B cell (primary cell): ENCODE measurements around the gene C22orf15. TPM values are rescaled to one million over a fixed set of nuclear protein-coding genes. Genes with fewer than 3 reads are reported as not detected.

Experiments used
- ATAC-seq: fragments of 200-7000 bp; cut with Tn5 transposase; one replicate; pipeline ENCODE4 v1.10.0; 2021; ENCODE audit warnings: low read depth, mild to moderate bottlenecking, moderate number of reproducible peaks, moderate library complexity
- CTCF ChIA-PET: fragments of 350-600 bp; sonication (Branson Sonifier 250); formaldehyde crosslinking; loops from one replicate; lab custom pipeline; 2021; ENCODE audit warnings: antibody characterized with exemption, inconsistent platforms; lab: Charles Lee
- POLR2A ChIA-PET: fragments of 350-600 bp; sonication (Branson Sonifier 250); formaldehyde crosslinking; loops from one replicate; lab custom pipeline; 2021; ENCODE audit warnings: antibody characterized with exemption; lab: Charles Lee
- DNase-seq: peaks from one replicate; pipeline ENCODE4 v3.0.0; 2013
- H2AFZ ChIP-seq: 2 replicates; pipeline ENCODE4 v1.6.1; 2012; ENCODE audit warnings: mild to moderate bottlenecking, low read depth, low read length; ENCODE audit not compliant: insufficient read depth, poor library complexity, severe bottlenecking
- H3K27ac ChIP-seq, 2 donors: 1 replicate in 1 of 2; 2 replicates in 1 of 2; pipeline ENCODE4 v1.5.1; 2012 to 2013; ENCODE audit warnings: low read length in 2 of 2, mild to moderate bottlenecking in 2 of 2, moderate library complexity in 1 of 2
- H3K27me3 ChIP-seq, 4 experiments: fragments of 200-600 bp in 1 of 4; sonication (generic) in 1 of 4; replicated peaks in 1 of 4; 1 replicate in 2 of 4; 2 replicates in 2 of 4; pipeline versions ENCODE4 v1.6.1 to v1.7.0; 2013 to 2016; ENCODE audit warnings: low read length in 3 of 4, mild to moderate bottlenecking in 2 of 4, mixed read lengths in 1 of 4, moderate library complexity in 1 of 4; ENCODE audit not compliant: insufficient read depth in 4 of 4, control insufficient read depth in 3 of 4; ENCODE audit errors: control extremely low read depth in 1 of 4
- H3K36me3 ChIP-seq, 2 experiments: replicated peaks in 1 of 2; 1 replicate in 1 of 2; 2 replicates in 1 of 2; pipeline versions ENCODE4 v1.6.1 to v1.7.1; 2013; ENCODE audit warnings: low read length in 1 of 2; ENCODE audit not compliant: insufficient read depth in 2 of 2, control insufficient read depth in 1 of 2; ENCODE audit errors: control extremely low read depth in 1 of 2, extremely low read depth in 1 of 2
- H3K4me1 ChIP-seq, 2 donors: fragments of 200-600 bp in 1 of 2; sonication (generic) in 1 of 2; 1 replicate in 1 of 2; 2 replicates in 1 of 2; pipeline versions ENCODE4 v1.5.1 to v1.6.1; 2013 to 2017; ENCODE audit warnings: low read length in 2 of 2; ENCODE audit not compliant: control insufficient read depth in 2 of 2, insufficient read depth in 2 of 2
- H3K4me2 ChIP-seq: replicated peaks from 2 replicates; pipeline ENCODE3; 2012; ENCODE audit warnings: mild to moderate bottlenecking, low read depth, low read length; ENCODE audit not compliant: poor library complexity, severe bottlenecking
- H3K4me3 ChIP-seq, 5 experiments: fragments of 200-600 bp in 1 of 5; sonication (generic) in 1 of 5; 1 replicate in 3 of 5; 2 replicates in 2 of 5; pipeline versions ENCODE4 v1.5.1 to v1.7.0; 2011 to 2016; ENCODE audit warnings: low read length in 4 of 5, mild to moderate bottlenecking in 4 of 5, low read depth in 2 of 5, control low read depth in 1 of 5, moderate library complexity in 1 of 5; ENCODE audit not compliant: insufficient read depth in 1 of 5; ENCODE audit errors: control extremely low read depth in 1 of 5, extremely low read depth in 1 of 5
- H3K79me2 ChIP-seq: fragments of 200-600 bp; sonication (generic); one replicate; pipeline ENCODE4 v1.6.0; 2016; ENCODE audit warnings: low read length; ENCODE audit not compliant: control insufficient read depth, insufficient read depth
- H3K9ac ChIP-seq: fragments of 200-600 bp; sonication (generic); 2 replicates; pipeline ENCODE4 v1.6.1; 2017; ENCODE audit warnings: mild to moderate bottlenecking, low read length, moderate library complexity
- H3K9me3 ChIP-seq, 3 donors: one replicate each; pipeline versions ENCODE4 v1.6.1 to v1.7.1; 2013; ENCODE audit warnings: low read length in 2 of 3; ENCODE audit not compliant: control insufficient read depth in 2 of 3, insufficient read depth in 1 of 3; ENCODE audit errors: control extremely low read depth in 1 of 3
- H4K20me1 ChIP-seq: 2 replicates; pipeline ENCODE4 v1.6.0; 2012; ENCODE audit warnings: mild to moderate bottlenecking, low read length; ENCODE audit not compliant: insufficient read depth, control insufficient read depth, poor library complexity, severe bottlenecking
- H3K27ac Mint-ChIP-seq: one replicate; pipeline ENCODE4 v1.8.0; 2021; ENCODE audit warnings: mixed read lengths
- H3K27me3 Mint-ChIP-seq: one replicate; pipeline ENCODE4 v1.8.0; 2021; ENCODE audit warnings: mixed read lengths
- H3K4me1 Mint-ChIP-seq: one replicate; pipeline ENCODE4 v1.8.0; 2021; ENCODE audit warnings: mixed read lengths
- H3K4me3 Mint-ChIP-seq: one replicate; pipeline ENCODE4 v1.8.0; 2021; ENCODE audit warnings: mixed read lengths
- H3K9me3 Mint-ChIP-seq: one replicate; pipeline ENCODE4 v1.8.0; 2022; ENCODE audit warnings: mixed read lengths; ENCODE audit not compliant: insufficient read depth
- EZH2 ChIP-seq: IDR thresholded peaks from 2 replicates; pipeline ENCODE4 v1.6.1; 2012; ENCODE audit warnings: borderline replicate concordance, low read depth, mild to moderate bottlenecking, moderate library complexity, low read length; ENCODE audit not compliant: insufficient read depth, poor library complexity, severe bottlenecking
- WGBS: methylation state at CpG from one replicate; pipeline ENCODE4 v1.1.5; 2013; ENCODE audit warnings: missing lambda C conversion rate; ENCODE audit not compliant: insufficient coverage; 5-methylcytosine and 5-hydroxymethylcytosine counted together
- intact Hi-C: fragments of 100-400 bp; cut with micrococcal nuclease; formaldehyde crosslinking; loops from one replicate; pipeline ENCODE4 v1.10.0; 2022
- polyA plus RNA-seq: library from polyadenylated mRNA; depleted of rRNA; stranded (reverse); fragments of >200 nt; gene quantifications from 2 replicates; pipeline ENCODE4 v1.2.3, GENCODE V29; 2012
- total RNA-seq, 2 donors: library from RNA; stranded (reverse); fragments of 120-200 nt in 1 of 2; gene quantifications; 1 replicate in 1 of 2; 2 replicates in 1 of 2; pipeline versions ENCODE4 v1.2.3 to v1.2.4, GENCODE V29; 2013 to 2022
- TF ChIP-seq, protein P1 (sequence below): fragments of 200-600 bp; IDR thresholded peaks from one replicate; pipeline ENCODE4 v1.8.0; 2022; ENCODE audit warnings: antibody characterized with exemption, mild to moderate bottlenecking

C22orf15 gene
- total and polyA plus RNA-seq, 2 donors (not counting 1 experiment from before 2014, with no cell fraction given): 0.61 to 0.81 TPM

DNA sequence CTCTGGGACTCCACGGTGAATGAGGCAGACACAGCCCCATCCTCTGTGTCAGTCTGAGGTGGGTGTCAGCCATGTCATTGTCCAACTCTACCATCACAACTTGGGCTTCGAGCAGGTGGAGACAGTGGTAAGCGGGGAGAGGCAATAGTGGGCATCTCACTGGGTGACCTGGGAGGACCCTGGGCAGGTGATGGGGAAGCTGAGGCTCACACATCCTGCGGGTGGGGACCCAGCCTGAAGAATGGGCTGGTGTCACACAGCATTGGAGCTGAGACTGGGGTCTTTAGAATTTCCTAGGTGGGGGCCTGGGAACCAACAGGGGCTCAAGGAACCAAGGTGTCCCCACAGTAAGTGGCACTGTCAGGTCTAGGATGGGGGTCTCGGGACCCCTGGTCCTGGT, 16.9 kb downstream of the C22orf15 start:
- H3K36me3 ChIP-seq: peaks cover 0 to 10% of the 10 kb centered on the region in 2 experiments
- intact Hi-C loops: loop anchor here (10.0 kb wide), 1 partner anchor 235 kb away; the partner anchor contains the start of gene CABIN1
- Mint-ChIP-seq H3K27ac (no peak overlapping the region), H3K4me1 (peaks cover 8% of the 10 kb centered on the region), H3K4me3 (no peak overlapping the region), H3K27me3 (no peaks in the 10 kb centered on the region), H3K9me3 (no peaks in the 10 kb centered on the region)
- no peak for TF ChIP-seq EZH2
- TF ChIP-seq, protein P1, sequence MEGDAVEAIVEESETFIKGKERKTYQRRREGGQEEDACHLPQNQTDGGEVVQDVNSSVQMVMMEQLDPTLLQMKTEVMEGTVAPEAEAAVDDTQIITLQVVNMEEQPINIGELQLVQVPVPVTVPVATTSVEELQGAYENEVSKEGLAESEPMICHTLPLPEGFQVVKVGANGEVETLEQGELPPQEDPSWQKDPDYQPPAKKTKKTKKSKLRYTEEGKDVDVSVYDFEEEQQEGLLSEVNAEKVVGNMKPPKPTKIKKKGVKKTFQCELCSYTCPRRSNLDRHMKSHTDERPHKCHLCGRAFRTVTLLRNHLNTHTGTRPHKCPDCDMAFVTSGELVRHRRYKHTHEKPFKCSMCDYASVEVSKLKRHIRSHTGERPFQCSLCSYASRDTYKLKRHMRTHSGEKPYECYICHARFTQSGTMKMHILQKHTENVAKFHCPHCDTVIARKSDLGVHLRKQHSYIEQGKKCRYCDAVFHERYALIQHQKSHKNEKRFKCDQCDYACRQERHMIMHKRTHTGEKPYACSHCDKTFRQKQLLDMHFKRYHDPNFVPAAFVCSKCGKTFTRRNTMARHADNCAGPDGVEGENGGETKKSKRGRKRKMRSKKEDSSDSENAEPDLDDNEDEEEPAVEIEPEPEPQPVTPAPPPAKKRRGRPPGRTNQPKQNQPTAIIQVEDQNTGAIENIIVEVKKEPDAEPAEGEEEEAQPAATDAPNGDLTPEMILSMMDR: no peak
- H4K20me1 ChIP-seq: no peaks in the 10 kb centered on the region
- H3K9ac ChIP-seq: no peak overlapping the region
- ChIA-PET POLR2A (no interaction called here), CTCF (no interaction called here)
- no peak overlapping the region for H3K27ac ChIP-seq
- H3K4me2 ChIP-seq: no peak overlapping the region
- WGBS: 91% methylated on average over 4 of the region's 5 CpGs
- H3K4me1 ChIP-seq: peaks cover 11% of the 10 kb centered on the region in 2 donors
- H3K79me2 ChIP-seq: no peaks in the 10 kb centered on the region
- H2AFZ ChIP-seq: no peak overlapping the region
- ATAC-seq (no peak), DNase-seq (no peak)
- no peaks in the 10 kb centered on the region for H3K27me3 ChIP-seq
- H3K9me3 ChIP-seq: no peaks in the 10 kb centered on the region
- H3K4me3 ChIP-seq: no peak overlapping the region

DNA sequence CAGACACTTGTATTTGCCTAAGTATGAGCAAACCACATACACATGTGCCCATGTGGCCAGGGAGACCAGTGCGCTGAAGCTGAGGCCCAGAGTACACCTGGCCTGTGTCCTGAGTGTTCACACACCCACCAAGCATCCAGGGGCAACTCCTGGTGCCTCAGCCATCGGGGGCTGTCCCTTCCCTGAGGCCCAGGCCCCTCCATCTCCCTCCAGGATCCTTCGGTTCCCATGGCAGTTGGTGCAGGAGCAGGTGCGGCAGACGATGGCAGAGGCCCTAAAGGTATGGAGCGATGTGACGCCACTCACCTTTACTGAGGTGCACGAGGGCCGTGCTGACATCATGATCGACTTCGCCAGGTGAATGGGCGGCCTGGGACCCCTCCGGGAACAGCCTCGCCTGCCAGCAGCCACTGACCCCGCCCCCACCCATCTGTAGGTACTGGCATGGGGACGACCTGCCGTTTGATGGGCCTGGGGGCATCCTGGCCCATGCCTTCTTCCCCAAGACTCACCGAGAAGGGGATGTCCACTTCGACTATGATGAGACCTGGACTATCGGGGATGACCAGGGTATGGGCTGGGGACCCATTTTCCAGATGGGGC, 17.5 kb downstream of the C22orf15 start:
- H3K4me1 Mint-ChIP-seq: peaks cover 8% of the 10 kb centered on the region
- Histone ChIP-seq H3K4me1 (peaks cover 11% of the 10 kb centered on the region in 2 donors), H3K27ac (no peak overlapping the region), H3K4me3 (no peak overlapping the region), H3K4me2 (no peak overlapping the region), H2AFZ (no peak overlapping the region), H3K79me2 (no peaks in the 10 kb centered on the region), H3K9me3 (no peaks in the 10 kb centered on the region), H4K20me1 (no peaks in the 10 kb centered on the region), H3K9ac (no peak overlapping the region), H3K36me3 (peaks cover 0 to 10% of the 10 kb centered on the region in 2 experiments), H3K27me3 (no peaks in the 10 kb centered on the region)
- ChIA-PET CTCF (no interaction called here), POLR2A (no interaction called here)
- WGBS: 90% methylated on average over 20 of the region's 20 CpGs
- H3K27ac Mint-ChIP-seq: no peak overlapping the region
- DNase-seq: no peak
- no peaks in the 10 kb centered on the region for H3K27me3 Mint-ChIP-seq
- no peaks in the 10 kb centered on the region for H3K9me3 Mint-ChIP-seq
- intact Hi-C loops: loop anchor here (10.0 kb wide), 1 partner anchor 235 kb away; the partner anchor contains the start of gene CABIN1
- ATAC-seq: no peak
- TF ChIP-seq, protein P1: no peak
- no peak for TF ChIP-seq EZH2
- H3K4me3 Mint-ChIP-seq: no peak overlapping the region
